ENCODE measurements around the gene APP.

Gene APP

DNA sequence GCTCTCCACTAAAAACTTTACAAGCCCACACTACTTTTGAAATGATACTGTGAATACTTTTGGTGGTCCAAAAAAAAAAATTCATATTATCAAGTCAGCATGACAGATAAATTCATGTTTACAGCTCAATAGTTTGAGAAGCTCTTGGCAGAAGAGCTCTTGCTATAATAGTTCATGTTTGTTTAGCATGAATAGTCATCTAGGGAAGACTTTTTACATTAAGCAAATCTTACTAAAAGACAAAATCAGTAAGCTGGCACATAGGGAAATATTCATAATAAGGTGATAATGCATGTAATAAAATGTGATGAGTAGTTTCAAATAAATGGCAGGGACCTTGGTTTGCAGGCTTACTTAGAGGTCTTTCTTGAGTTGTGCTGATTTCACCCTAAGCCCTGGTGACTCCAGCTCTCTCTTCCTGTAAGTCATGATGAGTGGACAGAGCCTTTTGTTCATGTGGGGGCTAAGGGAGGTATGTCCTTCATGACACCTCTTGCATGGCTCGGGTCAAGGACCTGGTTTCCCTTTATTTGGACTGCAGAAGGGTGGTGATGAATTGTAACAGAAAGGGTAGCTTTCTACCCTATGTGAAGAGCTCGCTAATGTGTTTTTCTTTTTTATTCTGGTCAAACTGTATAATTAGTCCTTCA, 269.1 kb downstream of the APP start:
- H4K20me1 ChIP-seq (ENCODE audit: control insufficient read depth, insufficient read depth, low read depth, low read length), result no peaks in the 10 kb centered on the region
- no peak overlapping the region for H3K27ac ChIP-seq (ENCODE audit: low read depth, low read length)
- H3K4me2 ChIP-seq (ENCODE audit: low read length), result no peak overlapping the region
- H3K27me3 ChIP-seq (ENCODE audit: control insufficient read depth, low read length), result no peaks in the 10 kb centered on the region
- peaks cover 3% of the 10 kb centered on the region; the same call in 1 of the 2 replicates for H3K4me1 ChIP-seq (ENCODE audit: control insufficient read depth, low read length)
- H3K9me2 ChIP-seq (replicated peaks; ENCODE audit: control insufficient read depth, low read length), result no peaks in the 10 kb centered on the region
- H3F3A ChIP-seq (ENCODE audit: control insufficient read depth, insufficient read depth), result no peaks in the 10 kb centered on the region
- no peaks in the 10 kb centered on the region for H3K79me2 ChIP-seq (ENCODE audit: control insufficient read depth, low read length)
- TF ChIP-seq, protein P1, sequence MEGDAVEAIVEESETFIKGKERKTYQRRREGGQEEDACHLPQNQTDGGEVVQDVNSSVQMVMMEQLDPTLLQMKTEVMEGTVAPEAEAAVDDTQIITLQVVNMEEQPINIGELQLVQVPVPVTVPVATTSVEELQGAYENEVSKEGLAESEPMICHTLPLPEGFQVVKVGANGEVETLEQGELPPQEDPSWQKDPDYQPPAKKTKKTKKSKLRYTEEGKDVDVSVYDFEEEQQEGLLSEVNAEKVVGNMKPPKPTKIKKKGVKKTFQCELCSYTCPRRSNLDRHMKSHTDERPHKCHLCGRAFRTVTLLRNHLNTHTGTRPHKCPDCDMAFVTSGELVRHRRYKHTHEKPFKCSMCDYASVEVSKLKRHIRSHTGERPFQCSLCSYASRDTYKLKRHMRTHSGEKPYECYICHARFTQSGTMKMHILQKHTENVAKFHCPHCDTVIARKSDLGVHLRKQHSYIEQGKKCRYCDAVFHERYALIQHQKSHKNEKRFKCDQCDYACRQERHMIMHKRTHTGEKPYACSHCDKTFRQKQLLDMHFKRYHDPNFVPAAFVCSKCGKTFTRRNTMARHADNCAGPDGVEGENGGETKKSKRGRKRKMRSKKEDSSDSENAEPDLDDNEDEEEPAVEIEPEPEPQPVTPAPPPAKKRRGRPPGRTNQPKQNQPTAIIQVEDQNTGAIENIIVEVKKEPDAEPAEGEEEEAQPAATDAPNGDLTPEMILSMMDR (IDR thresholded peaks at IDR 0.05; ENCODE audit: low read depth, low read length, poor library complexity, severe bottlenecking), result no peak
- no peak for TF ChIP-seq EZH2phosphoT487 (IDR thresholded peaks at IDR 0.05; ENCODE audit: borderline replicate concordance, low read length)
- H3K9me3 ChIP-seq (ENCODE audit: control insufficient read depth, insufficient read depth, low read length), result no peaks in the 10 kb centered on the region
- no peaks in the 10 kb centered on the region for H3K36me3 ChIP-seq (ENCODE audit: control insufficient read depth, low read length)
- no peak overlapping the region for H3K4me3 ChIP-seq (ENCODE audit: low read length)

DNA sequence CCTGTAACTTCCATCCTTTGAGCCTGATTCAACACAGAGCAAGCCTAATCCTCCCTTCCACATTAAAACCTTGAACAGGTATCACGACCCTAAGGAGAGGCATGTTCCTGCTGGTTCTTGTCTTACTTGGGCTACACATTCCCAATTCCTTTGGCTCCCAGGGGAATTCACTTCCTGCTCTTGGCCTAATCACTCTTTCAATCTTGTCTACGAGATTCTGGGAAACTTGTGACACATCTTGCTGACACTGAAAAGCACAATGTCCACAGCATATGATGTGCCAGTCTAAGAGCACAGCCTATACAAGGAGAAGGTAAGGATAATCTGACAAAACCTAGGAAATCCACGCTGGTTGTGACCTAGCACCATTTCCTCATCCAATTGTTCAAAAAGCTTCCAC, 271.9 kb downstream of the APP start:
- Histone ChIP-seq H3K4me1 (ENCODE audit: control insufficient read depth, low read length) (peaks cover under 1% of the 10 kb centered on the region; the same call in 1 of the 2 replicates), H3K4me3 (ENCODE audit: low read length) (no peak overlapping the region), H4K20me1 (ENCODE audit: control insufficient read depth, insufficient read depth, low read depth, low read length) (no peaks in the 10 kb centered on the region), H3K27me3 (ENCODE audit: control insufficient read depth, low read length) (no peaks in the 10 kb centered on the region), H3K9me2 (replicated peaks; ENCODE audit: control insufficient read depth, low read length) (no peaks in the 10 kb centered on the region), H3K4me2 (ENCODE audit: low read length) (no peak overlapping the region), H3K9me3 (ENCODE audit: control insufficient read depth, insufficient read depth, low read length) (no peaks in the 10 kb centered on the region), H3K79me2 (ENCODE audit: control insufficient read depth, low read length) (no peaks in the 10 kb centered on the region), H3K36me3 (ENCODE audit: control insufficient read depth, low read length) (no peaks in the 10 kb centered on the region), H3F3A (ENCODE audit: control insufficient read depth, insufficient read depth) (no peaks in the 10 kb centered on the region), H3K27ac (ENCODE audit: low read depth, low read length) (no peak overlapping the region)
- TF ChIP-seq EZH2phosphoT487 (IDR thresholded peaks at IDR 0.05; ENCODE audit: borderline replicate concordance, low read length), result no peak
- TF ChIP-seq, protein P1 (IDR thresholded peaks at IDR 0.05; ENCODE audit: low read depth, low read length, poor library complexity, severe bottlenecking), result no peak

DNA sequence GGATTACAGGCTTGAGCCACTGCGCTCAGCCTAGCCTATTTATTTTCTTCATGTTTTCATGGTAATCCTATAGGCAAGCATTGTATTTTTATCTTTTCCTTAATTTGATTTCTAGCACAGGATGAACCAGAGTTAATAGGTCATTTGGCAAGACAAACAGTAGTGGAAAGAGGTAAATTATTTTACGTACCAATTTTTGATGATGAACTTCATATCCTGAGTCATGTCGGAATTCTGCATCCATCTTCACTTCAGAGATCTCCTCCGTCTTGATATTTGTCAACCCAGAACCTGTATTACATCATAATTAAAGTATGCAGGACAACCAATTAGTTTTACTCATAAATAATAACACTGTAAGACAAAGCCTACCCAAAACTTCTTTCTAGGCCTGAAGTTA, 273.2 kb downstream of the APP start:
- no peaks in the 10 kb centered on the region for H3K79me2 ChIP-seq (ENCODE audit: control insufficient read depth, low read length)

More for the DNA sequence above, 273.2 kb downstream of the APP start:
- Histone ChIP-seq H3K4me1 (ENCODE audit: control insufficient read depth, low read length) (no peaks in the 10 kb centered on the region), H3K36me3 (ENCODE audit: control insufficient read depth, low read length) (no peaks in the 10 kb centered on the region), H3K4me2 (ENCODE audit: low read length) (no peak overlapping the region), H4K20me1 (ENCODE audit: control insufficient read depth, insufficient read depth, low read depth, low read length) (no peaks in the 10 kb centered on the region), H3K27me3 (ENCODE audit: control insufficient read depth, low read length) (no peaks in the 10 kb centered on the region), H3F3A (ENCODE audit: control insufficient read depth, insufficient read depth) (no peaks in the 10 kb centered on the region), H3K9me2 (replicated peaks; ENCODE audit: control insufficient read depth, low read length) (no peaks in the 10 kb centered on the region), H3K9me3 (ENCODE audit: control insufficient read depth, insufficient read depth, low read length) (no peaks in the 10 kb centered on the region), H3K27ac (ENCODE audit: low read depth, low read length) (no peak overlapping the region), H3K4me3 (ENCODE audit: low read length) (no peak overlapping the region)
- no peak for TF ChIP-seq EZH2phosphoT487 (IDR thresholded peaks at IDR 0.05; ENCODE audit: borderline replicate concordance, low read length)
- TF ChIP-seq, protein P1 (IDR thresholded peaks at IDR 0.05; ENCODE audit: low read depth, low read length, poor library complexity, severe bottlenecking), result no peak

Data from DOHH2 (cell line).